HepG2 (cell line): ENCODE data around the gene IGIP. TPM values are rescaled to one million over a fixed set of nuclear protein-coding genes. Genes with fewer than 3 reads are reported as not detected.

Source experiments
- ATF7 ChIP-seq, 2 experiments: fragments of 450-650 bp in 1 of 2; sonication (generic) in 1 of 2; formaldehyde crosslinking in 1 of 2; IDR thresholded peaks; 2 replicates each; pipeline versions ENCODE4 v1.4.0 to v1.6.1; 2016 to 2020; ENCODE audit warnings: antibody characterized with exemption in 1 of 2, mild to moderate bottlenecking in 1 of 2, missing genetic modification reagents in 1 of 2
- BHLHE40 ChIP-seq: IDR thresholded peaks from 2 replicates; pipeline ENCODE4 v1.6.1; 2011; ENCODE audit warnings: low read length, improper control_type of control experiment
- CEBPG ChIP-seq: IDR thresholded peaks from 2 replicates; pipeline ENCODE4 v1.6.1; 2016
- CREB1 ChIP-seq, 2 experiments: fragments of 450-650 bp in 1 of 2; IDR thresholded peaks; 2 replicates each; pipeline ENCODE4 v1.6.1; 2016 to 2017; ENCODE audit warnings: control low read depth in 1 of 2, mild to moderate bottlenecking in 1 of 2, missing compliant biosample characterization in 1 of 2, missing genetic modification characterization in 1 of 2
- ETS1 ChIP-seq: sonication (generic); formaldehyde crosslinking; IDR thresholded peaks from 2 replicates; pipeline ENCODE4 v1.4.0; 2020; ENCODE audit warnings: missing genetic modification reagents
- HMG20B ChIP-seq: conservative IDR thresholded peaks from 2 replicates; pipeline ENCODE4 v1.6.1; 2016; ENCODE audit warnings: missing genetic modification reagents, missing compliant biosample characterization
- HOXA3 ChIP-seq: sonication (generic); formaldehyde crosslinking; IDR thresholded peaks from 2 replicates; pipeline ENCODE4 v1.5.0; 2020; ENCODE audit warnings: missing genetic modification reagents
- KAT2B ChIP-seq: fragments of 150-350 bp; IDR thresholded peaks from 2 replicates; pipeline ENCODE4 v1.6.1; 2014; ENCODE audit warnings: low read depth, low read length, borderline replicate concordance
- MIER2 ChIP-seq: IDR thresholded peaks from 2 replicates; pipeline ENCODE4 v1.6.1; 2016; ENCODE audit warnings: missing biosample characterization, missing genetic modification reagents
- MIXL1 ChIP-seq: IDR thresholded peaks from 2 replicates; pipeline ENCODE4 v1.6.1; 2016
- MTA3 ChIP-seq: sonication (generic); formaldehyde crosslinking; IDR thresholded peaks from 2 replicates; pipeline ENCODE4 v1.4.0; 2020; ENCODE audit warnings: missing genetic modification reagents
- NR3C1 ChIP-seq: sonication (generic); formaldehyde crosslinking; IDR thresholded peaks from 2 replicates; pipeline ENCODE4 v1.4.0; 2020; ENCODE audit warnings: missing genetic modification reagents
- PREB ChIP-seq: sonication (generic); formaldehyde crosslinking; IDR thresholded peaks from 2 replicates; pipeline ENCODE4 v1.4.0; 2020; ENCODE audit warnings: missing genetic modification reagents
- RNF219 ChIP-seq: sonication (generic); formaldehyde crosslinking; IDR thresholded peaks from 2 replicates; pipeline ENCODE4 v1.5.0; 2020; ENCODE audit warnings: mild to moderate bottlenecking, missing genetic modification reagents
- U2AF2 ChIP-seq: fragments of 200-400 bp; formaldehyde crosslinking; IDR thresholded peaks from 2 replicates; pipeline ENCODE4 v1.6.1; 2017; ENCODE audit warnings: low read depth, mild to moderate bottlenecking, low read length
- ZBTB26 ChIP-seq: IDR thresholded peaks from 2 replicates; pipeline ENCODE4 v1.6.1; 2016; ENCODE audit warnings: missing compliant biosample characterization, missing genetic modification reagents, borderline replicate concordance
- ZNF124 ChIP-seq: sonication (generic); formaldehyde crosslinking; IDR thresholded peaks from 2 replicates; pipeline ENCODE4 v1.4.0; 2020; ENCODE audit warnings: missing genetic modification reagents
- ZNF138 ChIP-seq: sonication (generic); formaldehyde crosslinking; IDR thresholded peaks from 2 replicates; pipeline ENCODE4 v1.5.0; 2020; ENCODE audit warnings: mild to moderate bottlenecking, low read depth, missing genetic modification reagents
- ZNF275 ChIP-seq: sonication (generic); formaldehyde crosslinking; IDR thresholded peaks from 2 replicates; pipeline ENCODE4 v1.8.0; 2022; ENCODE audit warnings: missing genetic modification reagents, mild to moderate bottlenecking, inconsistent platforms, borderline replicate concordance
- ZNF414 ChIP-seq: sonication (generic); formaldehyde crosslinking; IDR thresholded peaks from 2 replicates; pipeline ENCODE4 v1.5.0; 2020; ENCODE audit warnings: missing genetic modification reagents
- ZNF615 ChIP-seq: sonication (generic); formaldehyde crosslinking; IDR thresholded peaks from 2 replicates; pipeline ENCODE4 v1.5.0; 2020; ENCODE audit warnings: mild to moderate bottlenecking, missing genetic modification reagents, borderline replicate concordance
- ZNF816 ChIP-seq: sonication (generic); formaldehyde crosslinking; IDR thresholded peaks from 2 replicates; pipeline ENCODE4 v1.8.0; 2022; ENCODE audit warnings: missing genetic modification reagents, mild to moderate bottlenecking, borderline replicate concordance
- ZNF878 ChIP-seq: sonication (generic); formaldehyde crosslinking; IDR thresholded peaks from 2 replicates; pipeline ENCODE4 v1.8.1; 2023; ENCODE audit warnings: mild to moderate bottlenecking, missing genetic modification reagents, moderate library complexity
- polyA plus RNA-seq, 8 experiments: library from polyadenylated mRNA; depleted of rRNA in 3 of 8; stranded (reverse) in 7 of 8; unstranded in 1 of 8; fragments of >200 nt; fragmentation: Illumina TruSeq in 4 of 8; extraction: Trizol in 4 of 8; gene quantifications; 2 replicates each; pipeline versions ENCODE4 v1.2.1 to v1.2.3, GENCODE V29; 2011 to 2016; ENCODE audit warnings: low read depth in 4 of 8, missing spikeins in 1 of 8, mixed read lengths in 1 of 8; ENCODE audit not compliant: insufficient read depth in 1 of 8
- total RNA-seq, 5 experiments: library from RNA; depleted of rRNA; stranded (reverse); fragments of >200 nt; fragmentation: Illumina TruSeq; extraction: Trizol; gene quantifications; 2 replicates each; pipeline ENCODE4 v1.2.3, GENCODE V29; 2016; ENCODE audit warnings: low read depth in 1 of 5

Gene IGIP
- total and polyA plus RNA-seq, 2 of the 13 experiments (the other 11 are each of a cell fraction or from before 2014, with no cell fraction given) = 1.7 to 2.1 TPM

- no peak for TF ChIP-seq BHLHE40
- TF ChIP-seq ZBTB26 (CRISPR knock-in tag) = peak; percentile 86
- no peak for TF ChIP-seq PREB (CRISPR knock-in tag)
- no peak for TF ChIP-seq ZNF275 (CRISPR knock-in tag)
- no peak for TF ChIP-seq CEBPG
- no peak for TF ChIP-seq MTA3
- TF ChIP-seq MIXL1 (CRISPR knock-in tag) = peak; percentile 42; the same call in 1 of the 2 replicates
- TF ChIP-seq ZNF124 (CRISPR knock-in tag) = no peak
- TF ChIP-seq HOXA3 (CRISPR knock-in tag) = peak; percentile 38; the same call in 1 of the 2 replicates
- no peak for TF ChIP-seq MIER2 (CRISPR knock-in tag)
- no peak for TF ChIP-seq HMG20B (CRISPR knock-in tag)
- 0 out of 2 replicates have a peak, but pooled peaks have one; percentile 49 for TF ChIP-seq ZNF414 (CRISPR knock-in tag)
- no peak for TF ChIP-seq U2AF2
- no peak for TF ChIP-seq KAT2B
- TF ChIP-seq ATF7 (IDR thresholded peaks at IDR 0.05) = no peak
- no peak for TF ChIP-seq ATF7 (CRISPR knock-in tag; IDR thresholded peaks at IDR 0.05)
- no peak for TF ChIP-seq ETS1
- no peak for TF ChIP-seq ZNF138 (CRISPR knock-in tag)
- TF ChIP-seq CREB1 (IDR thresholded peaks at IDR 0.05) = no peak
- TF ChIP-seq CREB1 (CRISPR knock-in tag; IDR thresholded peaks at IDR 0.05) = peak; percentile 60
- no peak for TF ChIP-seq NR3C1 (CRISPR knock-in tag)
- TF ChIP-seq RNF219 (CRISPR knock-in tag) = no peak
- TF ChIP-seq ZNF878 (CRISPR knock-in tag) = no peak
- no peak for TF ChIP-seq ZNF615 (CRISPR knock-in tag)
- no peak for TF ChIP-seq ZNF816 (CRISPR knock-in tag)
These were observed 31.5 kb downstream of the IGIP start (continued) for GRCh38 chr5:140157032-140157781.
